ENCODE results near the gene IDI2.
"Not testable (repeated sequence)": the region's sequence is repeated elsewhere in the genome, so short reads cannot be mapped to it uniquely, and the experiment has no call there.

IDI2 gene

DNA sequence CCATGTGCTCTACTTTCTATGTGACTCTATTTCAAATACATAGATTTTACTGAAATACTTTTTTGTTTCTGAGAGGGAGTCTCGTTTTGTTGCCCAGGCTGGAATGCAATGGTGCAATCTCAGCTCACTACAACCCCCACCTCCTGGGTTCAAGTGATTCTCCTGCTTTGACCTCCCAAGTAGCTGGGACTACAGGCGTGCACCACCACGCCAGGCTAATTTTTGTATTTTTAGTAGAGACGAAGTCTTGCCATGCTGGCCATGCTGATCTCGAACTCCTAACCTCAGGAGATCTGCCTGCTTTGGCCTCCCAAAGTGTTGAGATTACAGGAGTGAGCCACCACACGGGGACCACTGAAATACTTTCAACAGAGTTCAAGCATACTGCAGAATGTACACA, 19.8 kb upstream of the IDI2 start:
- DNase-seq, result no peak

DNA sequence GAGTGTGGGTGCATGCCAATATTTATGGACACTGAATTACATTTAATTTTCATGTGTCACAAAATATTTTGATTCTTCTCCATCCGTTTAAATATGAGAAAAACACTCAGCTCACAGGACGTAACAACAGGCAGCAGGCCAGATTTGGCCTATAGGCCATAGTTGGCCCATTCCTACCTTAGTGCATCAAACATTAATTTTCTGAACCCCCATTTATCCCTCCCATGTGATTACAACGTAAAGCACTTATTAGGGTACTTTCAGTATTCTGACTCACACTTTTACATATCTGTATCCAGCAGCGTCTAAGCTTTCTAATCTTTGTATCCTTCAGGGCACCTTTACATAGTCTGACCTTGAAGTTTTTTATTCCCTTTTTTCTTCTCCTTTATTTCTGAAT, 19.3 kb upstream of the IDI2 start:
- DNase-seq, result no peak

DNA sequence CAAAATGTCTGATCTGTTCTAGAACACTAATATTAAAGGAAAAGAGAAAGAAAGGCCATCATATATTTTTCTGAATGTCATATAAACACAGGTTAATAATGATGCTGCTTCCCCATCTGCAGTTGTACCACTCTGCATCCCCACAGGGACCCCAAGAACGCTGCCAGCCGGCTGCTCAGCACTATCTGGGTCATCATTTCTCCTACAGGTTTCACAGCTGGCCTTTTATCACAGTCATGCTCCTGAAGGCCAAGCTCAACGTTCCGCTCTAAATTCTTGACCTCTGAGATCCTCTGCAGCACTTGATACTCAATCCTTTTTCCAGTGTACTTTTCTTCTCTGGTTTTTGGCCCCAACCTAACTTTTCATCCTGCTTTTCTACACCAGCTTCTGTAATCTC, 18.5 kb upstream of the IDI2 start:
- DNase-seq, result no peak

DNA sequence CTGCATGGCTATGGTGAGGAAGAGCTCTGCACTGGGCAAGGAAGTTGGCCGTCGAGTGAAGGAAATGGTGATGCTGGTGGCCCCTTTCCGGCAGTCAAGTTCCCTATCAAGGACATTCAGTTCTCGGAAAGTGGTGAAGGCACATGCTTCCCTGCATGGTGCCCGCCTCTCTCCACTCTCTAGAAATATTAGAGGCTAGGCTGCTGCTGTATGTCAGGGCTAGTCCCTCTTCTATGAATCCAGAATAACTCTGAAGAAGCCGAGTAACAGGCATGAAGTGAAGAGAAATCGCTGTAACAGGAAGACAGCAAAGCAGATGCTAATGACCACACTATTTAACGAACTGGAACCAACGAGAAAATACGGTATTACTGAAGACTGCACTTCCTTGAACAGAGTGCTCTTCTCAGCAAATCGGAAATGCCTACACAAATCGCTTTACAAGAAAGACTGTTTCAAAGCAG, 17.9 kb upstream of the IDI2 start:
- DNase-seq, result no peak

DNA sequence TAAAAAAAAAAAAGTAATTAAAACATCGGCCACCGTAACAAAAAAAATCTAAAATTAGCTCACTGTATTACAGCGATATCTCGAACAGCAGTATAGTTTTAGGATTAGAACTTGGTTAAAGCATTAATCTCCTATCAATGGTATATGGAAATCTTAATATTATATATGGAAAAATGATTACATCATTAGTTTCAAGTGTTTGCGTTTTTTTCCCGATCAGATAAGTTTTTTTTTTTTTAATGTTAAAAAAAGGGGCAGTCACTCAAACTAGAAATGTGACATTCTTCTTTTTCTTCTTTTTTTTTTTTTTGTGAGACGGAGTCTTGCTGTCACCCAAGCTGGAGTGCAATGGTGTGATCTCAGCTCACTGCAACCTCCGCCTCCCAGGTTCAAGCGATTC, 15.9 kb upstream of the IDI2 start:
- DNase-seq, result no peak

DNA sequence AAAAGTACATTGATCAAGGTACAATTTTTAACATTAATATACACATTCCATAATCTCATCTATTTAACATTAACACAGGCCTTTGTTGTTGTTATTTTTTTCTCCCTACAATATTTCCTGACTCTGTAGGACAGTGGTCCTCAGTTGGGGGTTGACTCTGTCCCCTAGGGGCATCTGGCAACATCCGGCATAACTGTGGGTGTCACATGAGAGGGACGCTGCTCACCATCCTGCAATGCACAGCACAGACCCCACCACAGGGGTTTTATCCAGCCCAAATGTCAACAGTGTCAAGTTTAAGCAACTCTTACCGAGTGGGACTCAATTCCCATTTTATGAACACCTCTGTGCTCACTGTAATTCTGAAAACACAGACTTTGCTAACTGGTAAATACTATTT, 14.5 kb upstream of the IDI2 start:
- no peak for DNase-seq

DNA sequence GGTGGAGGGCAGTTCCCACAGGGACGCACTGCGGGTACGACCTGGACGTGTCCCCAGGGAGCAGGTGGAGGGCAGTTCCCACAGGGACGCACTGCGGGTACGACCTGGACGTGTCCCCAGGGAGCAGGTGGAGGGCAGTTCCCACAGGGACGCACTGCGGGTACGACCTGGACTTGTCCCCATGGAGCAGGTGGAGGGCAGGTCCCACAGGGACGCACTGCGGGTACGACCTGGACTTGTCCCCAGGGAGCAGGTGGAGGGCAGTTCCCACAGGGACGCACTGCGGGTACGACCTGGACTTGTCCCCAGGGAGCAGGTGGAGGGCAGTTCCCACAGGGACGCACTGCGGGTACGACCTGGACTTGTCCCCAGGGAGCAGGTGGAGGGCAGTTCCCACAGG, 13.1 kb upstream of the IDI2 start:
- DNase-seq, result not testable (repeated sequence)

DNA sequence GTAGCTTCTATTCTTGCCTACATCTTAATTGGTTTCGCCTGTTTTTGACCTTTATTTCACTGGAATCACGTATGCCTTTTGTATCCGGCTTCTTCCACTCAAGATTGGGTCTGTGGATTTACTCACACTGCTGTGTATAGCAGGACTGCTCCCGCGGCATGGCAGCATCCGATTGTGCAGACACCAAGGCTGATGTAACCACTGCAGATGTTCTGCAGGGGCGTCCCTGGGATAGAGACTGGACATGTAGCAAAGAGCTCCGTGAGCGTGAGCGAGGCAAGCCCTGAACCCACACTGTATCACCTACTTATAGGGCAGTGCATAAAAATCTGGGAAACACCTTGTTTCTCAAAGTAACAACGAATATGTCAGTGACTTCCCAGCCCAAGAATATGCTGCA, 11.4 kb upstream of the IDI2 start:
- no peak for DNase-seq

DNA sequence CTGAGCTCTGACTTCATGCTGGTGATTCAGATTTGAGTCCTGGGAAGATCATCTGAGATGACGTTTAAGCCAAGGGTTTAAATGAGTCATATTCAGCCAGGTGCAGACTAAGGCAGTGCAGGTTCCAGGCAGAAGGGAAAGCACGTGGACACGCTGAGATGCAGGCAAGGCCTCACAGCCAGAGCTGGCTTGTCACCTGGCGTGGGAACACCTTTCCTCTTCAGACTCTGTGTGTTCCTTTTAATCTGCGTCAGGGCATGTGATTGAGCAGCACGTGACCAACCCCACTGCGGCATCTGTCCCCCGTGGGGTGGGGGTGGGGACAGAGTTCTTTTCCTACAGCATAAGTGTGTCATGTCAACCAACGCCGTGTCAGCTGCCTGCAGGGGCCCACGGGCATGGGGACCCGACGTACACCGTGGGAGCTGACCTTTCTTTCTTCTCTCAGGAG, 10.7 kb upstream of the IDI2 start:
- peak; percentile 9 for DNase-seq

DNA sequence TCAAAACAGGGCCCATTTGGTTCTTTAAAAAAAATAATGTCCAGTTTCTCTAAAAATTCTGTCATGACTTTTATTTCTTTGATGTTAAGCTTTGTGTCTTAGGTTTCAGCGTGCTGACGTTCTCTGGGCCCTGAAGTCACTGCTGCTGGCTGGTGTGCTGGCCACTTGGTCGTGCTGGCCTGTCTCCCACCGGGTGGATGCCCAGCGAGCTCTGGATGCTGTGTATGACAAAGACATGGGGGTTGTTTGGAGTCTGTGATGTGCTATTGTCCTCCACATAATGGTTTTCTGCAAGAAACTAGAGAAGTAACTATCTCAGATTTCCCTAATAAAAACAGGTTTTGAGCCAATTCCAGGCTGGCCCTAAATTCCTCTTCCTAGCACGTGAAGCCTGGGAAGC, 9.5 kb upstream of the IDI2 start:
- DNase-seq, result no peak

DNA sequence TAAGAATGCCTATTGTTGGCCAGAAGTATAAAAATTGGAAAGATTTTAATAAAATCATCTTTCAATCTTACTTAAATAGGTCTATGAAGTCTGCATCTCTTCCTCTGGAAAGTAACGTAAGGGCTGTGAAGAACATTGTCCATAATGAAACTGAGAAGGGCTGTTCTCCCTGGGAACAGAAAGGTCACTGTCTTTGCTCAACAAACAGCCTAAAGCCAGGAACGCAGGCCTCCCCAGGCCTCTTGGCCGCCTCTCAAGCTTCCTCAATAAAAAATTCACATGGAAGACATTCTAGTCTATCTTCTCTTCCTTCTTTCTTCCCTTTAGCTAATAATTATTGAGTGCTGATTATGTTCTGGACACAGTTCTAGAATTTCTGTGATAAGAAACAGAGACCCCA, 9.1 kb upstream of the IDI2 start:
- DNase-seq, result no peak

DNA sequence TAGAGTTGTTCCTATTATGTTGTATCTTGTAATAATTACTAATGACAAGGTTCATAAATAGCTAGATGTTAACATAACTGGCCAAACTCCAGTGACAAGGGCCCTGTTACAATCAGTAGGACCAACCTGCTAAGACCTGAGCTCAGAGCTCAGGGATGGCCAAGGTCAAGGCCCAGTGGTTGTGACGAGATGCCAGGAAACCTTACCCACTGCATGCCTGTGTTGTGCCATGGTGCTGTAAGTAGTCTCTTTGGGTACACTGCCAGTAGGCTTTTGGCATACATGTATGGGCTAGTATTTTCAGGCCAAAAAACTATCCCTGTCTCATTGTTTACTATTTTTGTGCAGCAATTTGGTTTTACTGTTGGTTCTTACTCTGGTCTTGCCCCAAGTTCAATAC, 7.9 kb upstream of the IDI2 start:
- DNase-seq, result no peak

DNA sequence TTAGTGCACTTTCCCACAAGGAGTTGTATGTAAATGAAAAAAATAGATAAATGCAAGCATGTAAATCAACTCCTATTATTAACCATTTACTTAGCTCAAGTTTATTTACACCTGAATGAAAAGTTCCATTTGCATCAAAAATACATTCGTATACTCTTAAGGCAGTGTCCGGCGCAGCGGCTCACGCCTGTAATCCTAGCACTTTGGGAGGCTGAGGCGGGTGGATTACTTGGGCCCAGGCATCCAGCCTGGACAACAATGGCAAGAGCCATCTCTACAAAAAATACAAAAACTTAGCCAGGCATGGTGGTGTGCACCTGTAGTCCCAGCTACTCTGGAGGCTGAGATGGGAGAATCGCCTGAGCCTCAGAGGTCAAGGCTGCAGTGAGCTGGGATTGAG, 4.2 kb upstream of the IDI2 start:
- DNase-seq, result no peak

DNA sequence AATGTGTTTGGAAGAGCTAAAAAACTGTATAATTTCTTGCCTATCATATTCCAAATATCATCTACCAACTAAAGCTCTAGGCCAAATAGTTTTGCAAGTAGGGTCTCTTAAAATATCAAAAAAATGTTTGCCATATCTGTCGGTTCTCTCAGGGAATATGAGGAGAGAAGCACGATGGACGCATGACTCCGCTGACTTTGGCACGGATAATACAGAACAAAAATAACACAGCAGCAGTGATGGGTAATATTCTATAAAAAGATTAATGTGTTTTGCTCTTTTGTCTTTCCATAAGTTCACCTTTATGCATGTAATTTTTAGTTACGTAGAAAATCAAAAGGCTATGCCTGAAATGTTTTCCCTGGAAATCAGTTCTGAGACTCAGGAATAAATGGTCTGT, 919 bp upstream of the IDI2 start:
- no peak for DNase-seq

DNA sequence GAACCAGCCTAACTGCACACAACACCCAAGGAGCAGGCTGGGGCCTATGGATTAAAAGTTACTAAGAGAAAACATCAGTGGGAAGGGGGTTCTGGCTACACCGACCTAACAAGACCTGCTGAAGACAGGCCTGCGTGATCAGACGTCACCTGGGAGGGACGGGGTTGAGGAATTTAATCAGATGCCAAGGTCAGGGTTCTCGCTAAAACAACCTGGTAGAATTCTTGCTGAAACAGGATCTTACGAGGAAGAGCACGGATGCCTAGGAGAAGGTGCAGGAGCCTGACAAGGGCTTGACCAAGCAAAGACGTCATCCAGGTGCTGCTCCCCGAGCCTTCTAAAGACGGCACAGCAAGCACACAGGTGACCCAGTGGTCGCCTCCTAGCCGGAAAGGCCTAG, 1.6 kb downstream of the IDI2 start:
- DNase-seq, result no peak

DNA sequence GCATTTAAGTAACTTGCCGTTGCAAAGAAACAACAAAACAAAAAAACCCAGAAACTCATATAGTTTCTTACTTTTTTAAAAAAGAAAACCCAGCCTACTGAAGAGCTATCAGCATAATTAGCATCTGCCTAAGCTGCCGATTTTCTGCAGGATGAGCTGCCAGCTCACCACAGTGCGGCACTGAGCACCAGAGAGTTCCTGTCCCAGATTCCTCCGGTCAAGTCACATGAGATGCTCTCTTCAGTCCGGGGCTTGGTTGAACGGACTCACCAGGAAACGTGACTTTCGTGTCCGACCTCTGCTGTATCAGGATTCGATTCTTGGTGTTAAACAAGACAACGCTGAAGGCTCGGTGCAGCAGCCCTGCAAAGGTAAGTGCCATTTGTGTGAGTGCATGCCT, 3.2 kb downstream of the IDI2 start:
- DNase-seq, result no peak

DNA sequence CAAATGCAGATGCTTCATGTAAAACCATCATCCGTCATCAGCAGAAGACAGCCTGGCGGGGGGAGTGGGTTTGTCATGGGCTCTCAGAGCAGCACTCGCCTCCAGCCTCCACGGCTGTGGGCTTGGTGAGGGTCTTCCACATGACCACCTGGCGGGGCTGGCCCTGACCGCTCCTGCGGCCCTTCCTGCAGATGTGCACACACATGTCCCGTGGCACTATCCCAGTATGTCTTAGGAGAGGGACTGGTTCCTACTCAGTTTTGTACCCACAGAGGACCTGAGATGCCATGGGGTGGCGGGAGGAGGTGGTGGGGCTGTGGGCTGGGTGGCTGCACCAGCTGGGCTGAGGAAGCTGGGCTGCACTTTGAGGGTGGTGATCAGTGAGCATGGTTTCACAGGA, 4.7 kb downstream of the IDI2 start:
- no peak for DNase-seq

DNA sequence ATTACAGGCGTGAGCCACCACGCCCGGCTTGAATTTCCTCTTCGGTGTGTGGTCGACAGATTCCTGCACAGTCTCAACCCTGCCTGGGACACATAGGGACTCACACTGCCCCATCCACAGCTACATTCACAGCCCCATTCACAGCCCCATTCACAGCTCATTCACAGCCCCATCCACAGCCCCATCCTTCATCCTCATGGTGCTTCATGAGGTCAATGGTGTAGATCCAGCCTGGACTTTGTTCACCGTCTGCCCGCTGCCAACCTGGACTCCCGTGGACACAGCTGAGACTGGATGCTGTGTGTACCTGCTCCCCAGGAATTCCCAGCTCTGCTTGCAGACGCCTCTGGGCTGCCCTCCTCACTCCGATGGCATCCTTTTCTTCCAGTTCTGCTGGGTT, 5.2 kb downstream of the IDI2 start:
- DNase-seq, result no peak

DNA sequence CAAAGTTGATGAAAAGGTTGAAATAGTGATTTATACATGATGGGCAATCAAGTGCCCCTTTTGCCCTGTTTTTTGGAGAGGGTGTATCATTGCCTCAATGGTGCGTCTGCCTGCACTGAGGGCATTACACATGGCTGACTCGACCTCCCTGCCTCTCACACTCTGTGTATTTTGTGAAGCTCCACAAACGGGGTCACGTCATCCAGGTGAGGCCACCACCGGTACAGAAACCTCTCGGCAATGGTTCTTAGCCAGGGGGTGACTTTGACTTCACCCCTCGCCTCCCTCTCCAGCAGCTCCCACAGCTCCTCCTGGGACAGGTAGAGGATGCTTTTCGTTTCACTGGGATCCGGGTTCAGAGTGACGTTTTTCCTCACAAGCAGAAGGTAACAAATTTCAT, 6.3 kb downstream of the IDI2 start:
- no peak for DNase-seq

DNA sequence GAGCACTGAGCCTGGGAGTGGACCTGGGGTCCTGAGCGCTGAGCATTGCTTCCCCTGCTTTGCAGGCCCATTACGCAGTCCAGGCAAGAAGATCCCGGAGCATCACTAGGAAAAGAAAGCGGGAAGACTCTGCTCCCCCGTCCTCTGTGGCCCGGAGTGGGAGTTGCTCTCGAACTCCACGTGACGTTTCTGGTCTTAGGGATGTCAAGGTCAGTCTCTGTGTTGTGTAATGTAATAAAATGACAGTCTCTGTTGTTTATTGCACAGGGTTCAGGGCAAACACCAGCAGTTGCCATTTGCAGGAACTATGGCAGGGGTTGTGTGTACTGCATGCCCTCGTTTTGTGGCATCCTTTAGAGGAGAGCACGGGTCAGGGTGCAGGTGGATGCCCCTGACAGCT, 10.0 kb downstream of the IDI2 start:
- no peak for DNase-seq

DNA sequence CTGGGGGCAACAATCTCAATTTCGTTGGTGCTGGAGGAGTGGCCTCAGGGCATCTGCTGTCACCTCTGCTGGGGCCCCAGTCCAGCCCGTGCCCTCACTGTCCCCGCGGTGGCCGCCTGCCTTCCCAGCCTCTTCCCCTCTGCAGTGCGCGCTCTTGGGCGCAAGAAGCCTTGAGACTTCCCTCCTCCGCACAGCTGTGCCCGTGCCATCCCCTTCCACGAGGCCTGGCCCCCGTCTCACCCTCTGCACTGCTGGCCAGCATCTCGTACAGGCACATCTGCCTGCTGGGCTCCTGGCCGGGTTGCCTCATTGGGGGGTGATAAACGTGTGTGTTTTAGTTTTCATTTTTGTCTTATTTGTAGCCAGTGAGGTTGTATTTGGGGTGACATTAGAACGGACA, 14.0 kb downstream of the IDI2 start:
- DNase-seq, result no peak

DNA sequence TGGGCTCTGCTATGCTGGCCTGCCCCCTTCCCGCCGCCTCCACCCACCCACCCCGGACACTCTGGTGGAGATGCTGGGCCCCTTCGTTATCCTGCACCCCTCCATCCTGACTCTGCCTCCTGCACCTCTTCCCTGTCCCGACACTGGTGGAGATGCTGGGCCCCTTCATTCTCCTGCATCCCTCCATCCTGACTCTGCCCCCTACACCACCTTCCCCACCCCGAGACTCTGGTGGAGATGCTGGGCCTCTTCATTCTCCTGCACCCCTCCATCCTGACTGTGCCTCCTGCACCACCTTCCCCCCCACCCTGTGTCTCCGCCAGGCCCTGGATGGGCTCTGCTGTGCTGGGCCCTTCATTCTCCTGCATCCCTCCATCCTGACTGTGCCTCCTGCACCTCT, 15.0 kb downstream of the IDI2 start:
- no peak for DNase-seq

DNA sequence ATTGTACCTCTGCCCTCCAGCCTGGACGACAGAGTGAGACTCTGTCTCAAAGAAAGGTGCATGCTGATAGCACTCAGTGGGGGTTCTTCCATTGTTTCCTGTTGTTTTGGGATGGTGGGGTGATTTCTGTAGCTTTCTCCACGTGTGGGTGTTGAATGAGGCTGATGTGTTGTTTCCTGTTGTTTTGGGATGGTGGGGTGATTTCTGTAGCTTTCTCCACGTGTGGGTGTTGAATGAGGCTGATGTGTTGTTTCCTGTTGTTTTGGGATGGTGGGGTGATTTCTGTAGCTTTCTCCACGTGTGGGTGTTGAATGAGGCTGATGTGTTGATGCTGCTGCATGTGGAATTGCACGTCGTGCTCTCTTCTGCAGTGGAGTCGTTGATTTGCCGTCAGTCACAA, 15.7 kb downstream of the IDI2 start:
- not testable (repeated sequence) for DNase-seq

DNA sequence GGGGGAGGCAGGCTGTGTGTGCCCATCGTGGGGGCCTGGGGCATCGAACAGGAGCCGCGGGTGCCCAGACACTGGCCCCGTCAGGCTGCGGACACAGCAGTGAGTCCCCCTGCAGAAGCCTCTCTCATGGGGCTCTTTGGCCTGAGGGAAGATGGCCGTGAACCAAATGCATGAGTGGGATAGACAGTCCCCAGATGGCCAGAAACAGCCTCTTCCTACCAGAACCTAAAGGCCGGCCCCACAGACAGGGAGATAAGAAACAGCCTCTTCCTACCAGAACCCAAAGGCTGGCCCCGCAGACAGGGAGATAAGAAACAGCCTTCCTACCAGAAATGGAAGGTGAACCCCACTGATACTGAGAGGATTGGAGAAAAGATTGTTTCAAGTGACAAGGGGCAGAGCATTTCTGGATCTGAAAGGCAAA, 16.6 kb downstream of the IDI2 start:
- DNase-seq, result no peak

DNA sequence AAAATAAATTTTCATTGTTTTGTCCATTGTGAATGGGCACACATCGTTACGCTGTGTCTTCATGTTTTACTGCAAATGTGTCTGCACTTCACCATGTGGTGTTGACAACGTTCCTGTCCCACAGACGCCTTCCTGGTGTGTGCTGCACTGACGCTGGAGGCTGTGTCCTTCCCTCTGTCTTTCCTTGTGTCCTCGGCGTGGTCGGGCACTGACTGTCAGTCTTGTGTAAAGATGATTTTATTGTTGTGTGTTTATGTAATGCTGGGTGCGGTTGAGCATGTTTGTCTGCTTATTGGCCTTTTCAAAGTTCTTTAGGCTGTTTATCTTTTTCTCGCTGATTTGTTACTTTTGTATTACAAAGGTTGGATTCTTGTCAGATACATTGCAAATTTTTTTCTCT, 18.1 kb downstream of the IDI2 start:
- DNase-seq, result no peak

DNA sequence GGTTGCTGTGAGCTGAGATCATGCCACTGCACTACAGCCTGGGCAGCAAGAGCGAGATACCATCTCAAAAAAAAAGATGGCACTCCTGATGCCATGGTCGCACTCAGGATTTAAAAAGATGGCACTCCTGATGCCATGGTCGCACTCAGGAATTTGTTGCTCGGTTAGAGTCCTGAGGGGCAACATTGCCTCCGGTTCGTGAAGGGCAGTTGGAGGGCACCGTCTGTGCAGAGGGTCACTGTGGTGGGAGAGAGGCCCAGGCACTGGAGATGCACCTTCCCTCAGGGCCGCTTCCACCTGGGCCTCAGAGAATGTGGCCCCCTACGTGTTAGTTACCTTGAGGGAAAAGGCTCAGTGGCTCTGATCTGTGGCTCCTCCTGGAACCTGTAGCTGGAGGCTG, 19.1 kb downstream of the IDI2 start:
- no peak for DNase-seq
